ENCODE results near the gene NUBP2. TPM values are rescaled to one million over a fixed set of nuclear protein-coding genes. Genes with fewer than 3 reads are reported as not detected.

Gene NUBP2
- total and polyA plus RNA-seq, 8 donors: 14.7 to 171 (median 67.7) TPM

DNA sequence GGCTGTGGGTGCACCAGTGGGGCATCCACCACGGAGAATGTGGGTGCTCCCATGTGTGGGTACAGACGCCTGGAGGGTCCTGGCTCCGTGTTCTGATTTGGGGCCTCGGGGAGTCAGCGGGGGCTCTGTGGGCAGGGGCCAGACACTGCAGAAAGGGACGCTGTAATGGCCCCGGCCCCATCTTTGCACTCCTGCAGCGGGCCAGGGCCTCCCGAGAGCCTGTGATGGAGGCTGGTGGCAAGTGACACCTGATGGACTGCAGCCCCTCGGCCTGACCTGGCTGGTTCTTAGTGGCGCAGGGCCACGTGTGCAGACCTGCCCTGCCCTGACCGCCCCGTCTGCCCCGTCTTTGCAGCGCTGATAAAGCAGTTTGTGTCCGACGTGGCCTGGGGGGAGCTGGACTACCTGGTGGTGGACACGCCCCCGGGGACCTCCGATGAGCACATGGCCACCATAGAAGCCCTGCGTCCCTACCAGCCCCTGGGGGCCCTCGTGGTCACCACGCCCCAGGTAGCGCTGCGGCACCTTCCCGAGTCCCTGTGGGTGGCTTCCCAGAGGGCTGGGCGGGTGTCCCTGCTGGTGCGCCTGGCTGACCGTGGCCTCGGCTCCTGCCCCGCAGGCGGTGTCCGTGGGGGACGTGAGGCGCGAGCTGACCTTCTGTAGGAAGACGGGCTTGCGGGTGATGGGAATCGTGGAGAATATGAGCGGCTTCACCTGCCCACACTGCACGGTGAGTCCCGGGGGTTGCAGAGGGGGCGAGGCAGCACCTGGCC is 4.7 kb downstream of the NUBP2 start:
- intact Hi-C loops (cut with DNase I; ENCODE audit: low total_unique reads): no loop called here
- no peaks in the 10 kb centered on the region for H3K27me3 ChIP-seq
- H3K4me3 ChIP-seq: no peak overlapping the region
- DNase-seq: peak in 1 of 2 donors; percentile 3
- no peak for TF ChIP-seq POLR2AphosphoS5 (IDR thresholded peaks at IDR 0.05)
- no peak for TF ChIP-seq EP300 (IDR thresholded peaks at IDR 0.05)
- no peak for TF ChIP-seq POLR2A (IDR thresholded peaks at IDR 0.05)
- TF ChIP-seq, protein P1, sequence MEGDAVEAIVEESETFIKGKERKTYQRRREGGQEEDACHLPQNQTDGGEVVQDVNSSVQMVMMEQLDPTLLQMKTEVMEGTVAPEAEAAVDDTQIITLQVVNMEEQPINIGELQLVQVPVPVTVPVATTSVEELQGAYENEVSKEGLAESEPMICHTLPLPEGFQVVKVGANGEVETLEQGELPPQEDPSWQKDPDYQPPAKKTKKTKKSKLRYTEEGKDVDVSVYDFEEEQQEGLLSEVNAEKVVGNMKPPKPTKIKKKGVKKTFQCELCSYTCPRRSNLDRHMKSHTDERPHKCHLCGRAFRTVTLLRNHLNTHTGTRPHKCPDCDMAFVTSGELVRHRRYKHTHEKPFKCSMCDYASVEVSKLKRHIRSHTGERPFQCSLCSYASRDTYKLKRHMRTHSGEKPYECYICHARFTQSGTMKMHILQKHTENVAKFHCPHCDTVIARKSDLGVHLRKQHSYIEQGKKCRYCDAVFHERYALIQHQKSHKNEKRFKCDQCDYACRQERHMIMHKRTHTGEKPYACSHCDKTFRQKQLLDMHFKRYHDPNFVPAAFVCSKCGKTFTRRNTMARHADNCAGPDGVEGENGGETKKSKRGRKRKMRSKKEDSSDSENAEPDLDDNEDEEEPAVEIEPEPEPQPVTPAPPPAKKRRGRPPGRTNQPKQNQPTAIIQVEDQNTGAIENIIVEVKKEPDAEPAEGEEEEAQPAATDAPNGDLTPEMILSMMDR (IDR thresholded peaks at IDR 0.05): no peak
- 85 to 92% (median 89%) methylated on average over 28 to 44 of the region's 44 CpGs for whole genome bisulfite sequencing, 5 donors
- peaks cover 23 to 42% (median 38%) of the 10 kb centered on the region in 4 donors for H3K4me1 ChIP-seq
- peaks cover 17 to 75% (median 73%) of the 10 kb centered on the region in 4 donors for H3K36me3 ChIP-seq
- no peaks in the 10 kb centered on the region for H3K9me3 ChIP-seq
- no peak overlapping the region for H3K27ac ChIP-seq

DNA sequence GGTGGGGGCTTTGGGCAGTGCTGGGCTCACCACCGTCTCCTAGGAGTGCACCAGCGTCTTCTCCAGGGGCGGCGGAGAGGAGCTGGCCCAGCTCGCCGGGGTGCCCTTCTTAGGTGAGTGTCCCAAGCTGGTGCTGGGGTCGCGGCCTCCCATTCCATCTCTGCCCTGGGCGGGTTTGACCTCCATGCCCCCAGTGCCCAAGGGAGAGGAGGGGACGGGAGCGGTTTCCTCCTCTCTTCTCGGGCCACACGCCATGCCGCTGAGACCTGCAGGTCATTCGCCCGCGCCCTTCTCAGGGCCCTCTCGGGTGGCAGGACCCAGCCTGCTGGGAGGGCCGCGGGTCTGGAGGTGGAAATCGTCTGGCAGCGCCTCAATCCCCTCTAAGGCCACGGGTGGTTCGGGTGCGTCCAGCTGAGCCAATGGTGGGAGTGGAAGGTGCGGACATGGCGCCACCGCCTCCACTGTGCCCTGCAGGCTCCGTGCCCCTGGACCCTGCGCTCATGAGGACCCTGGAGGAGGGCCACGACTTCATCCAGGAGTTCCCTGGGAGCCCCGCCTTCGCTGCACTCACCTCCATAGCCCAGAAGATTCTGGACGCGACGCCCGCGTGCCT is 5.4 kb downstream of the NUBP2 start:
- Histone ChIP-seq H3K9me3 (no peaks in the 10 kb centered on the region), H3K36me3 (peaks cover 17 to 78% (median 75%) of the 10 kb centered on the region in 4 donors), H3K27me3 (no peaks in the 10 kb centered on the region), H3K4me1 (peaks cover 23 to 49% (median 44%) of the 10 kb centered on the region in 4 donors), H3K4me3 (no peak overlapping the region), H3K27ac (no peak overlapping the region)
- DNase-seq: peak in 1 of 2 donors; percentile 2
- TF ChIP-seq POLR2A (IDR thresholded peaks at IDR 0.05) (no peak), POLR2AphosphoS5 (IDR thresholded peaks at IDR 0.05) (no peak), EP300 (IDR thresholded peaks at IDR 0.05) (no peak)
- TF ChIP-seq, protein P1 (IDR thresholded peaks at IDR 0.05): no peak
- intact Hi-C loops (cut with DNase I; ENCODE audit: low total_unique reads): no loop called here
- WGBS, 5 donors: 88 to 90% (median 89%) methylated on average over 34 to 38 of the region's 38 CpGs

DNA sequence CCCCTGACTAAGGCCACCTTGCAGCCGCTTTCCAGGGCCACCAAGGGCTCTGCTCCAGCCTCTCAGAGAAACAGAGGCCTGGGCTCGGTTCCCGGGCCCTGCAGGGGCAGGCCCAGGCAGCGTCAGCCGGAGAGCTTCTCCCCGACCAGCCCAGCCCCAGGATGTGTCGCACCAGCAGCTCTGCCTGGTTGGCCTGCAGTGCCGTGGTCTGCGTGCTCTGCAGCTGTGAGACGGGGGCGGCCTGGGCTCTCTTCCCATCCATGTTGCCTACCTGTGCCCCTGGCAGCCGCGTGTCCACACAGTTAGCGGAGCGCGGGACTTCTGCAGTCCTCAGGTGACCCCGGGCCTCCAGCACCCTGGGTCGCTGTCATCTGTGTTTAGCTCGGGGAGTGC is 5.9 kb downstream of the NUBP2 start:
- no peaks in the 10 kb centered on the region for H3K27me3 ChIP-seq
- peak in 1 of 2 donors; percentile 11 for DNase-seq
- no peak overlapping the region for H3K4me3 ChIP-seq
- H3K27ac ChIP-seq: no peak overlapping the region
- H3K4me1 ChIP-seq: peaks cover 18 to 50% (median 43%) of the 10 kb centered on the region in 4 donors
- TF ChIP-seq EP300 (IDR thresholded peaks at IDR 0.05) (no peak), POLR2A (IDR thresholded peaks at IDR 0.05) (no peak), POLR2AphosphoS5 (IDR thresholded peaks at IDR 0.05) (no peak)
- TF ChIP-seq, protein P1 (IDR thresholded peaks at IDR 0.05): no peak
- no peaks in the 10 kb centered on the region for H3K9me3 ChIP-seq
- intact Hi-C loops (cut with DNase I; ENCODE audit: low total_unique reads): no loop called here
- WGBS, 5 donors: 63 to 83% (median 67%) methylated on average over 12 to 19 of the region's 19 CpGs
- H3K36me3 ChIP-seq: peaks cover 17 to 78% (median 75%) of the 10 kb centered on the region in 4 donors

DNA sequence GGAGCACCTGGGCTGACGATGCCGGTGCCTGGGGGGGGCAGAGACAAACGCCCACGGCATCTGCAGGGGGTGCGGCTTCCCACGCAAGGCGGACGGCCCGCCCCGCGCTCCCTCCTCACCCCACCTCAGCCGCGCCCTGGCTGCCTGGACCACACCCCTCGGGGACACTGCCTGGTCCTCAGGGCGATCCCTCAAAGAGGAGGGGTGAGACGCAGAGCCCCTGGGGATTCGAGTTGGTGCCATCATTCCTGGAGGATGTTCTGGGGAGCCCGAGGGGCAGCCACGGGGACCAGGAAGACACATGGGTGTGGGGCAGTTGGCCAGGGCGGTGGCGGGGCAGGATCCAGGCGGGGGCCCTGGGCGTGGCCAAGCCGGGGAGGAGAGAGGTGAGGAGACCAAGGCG is 6.9 kb downstream of the NUBP2 start:
- Histone ChIP-seq H3K36me3 (peaks cover 17 to 78% (median 75%) of the 10 kb centered on the region in 4 donors), H3K4me3 (no peak overlapping the region), H3K27ac (no peak overlapping the region), H3K9me3 (no peaks in the 10 kb centered on the region), H3K27me3 (no peaks in the 10 kb centered on the region), H3K4me1 (peaks cover 19 to 50% (median 43%) of the 10 kb centered on the region in 4 donors)
- WGBS, 5 donors: 53 to 77% (median 59%) methylated on average over 18 to 25 of the region's 25 CpGs
- intact Hi-C loops (cut with DNase I; ENCODE audit: low total_unique reads): no loop called here
- TF ChIP-seq EP300 (IDR thresholded peaks at IDR 0.05) (no peak), POLR2AphosphoS5 (IDR thresholded peaks at IDR 0.05) (no peak), POLR2A (IDR thresholded peaks at IDR 0.05) (no peak)
- TF ChIP-seq, protein P1 (IDR thresholded peaks at IDR 0.05): no peak
- DNase-seq: peak in 1 of 2 donors; percentile 12
